GM10266 (cell line): ENCODE results near the gene PRPF31.

Experiments
- DNase-seq: peaks from one replicate; pipeline ENCODE4 v3.0.0; 2012; ENCODE audit errors: extremely low spot score
- CTCF ChIP-seq: IDR thresholded peaks from 2 replicates; pipeline ENCODE4 v1.5.1; 2012; ENCODE audit warnings: mild to moderate bottlenecking, low read depth; ENCODE audit not compliant: control insufficient read depth, insufficient read depth; ENCODE audit errors: missing control alignments

PRPF31 gene

DNA sequence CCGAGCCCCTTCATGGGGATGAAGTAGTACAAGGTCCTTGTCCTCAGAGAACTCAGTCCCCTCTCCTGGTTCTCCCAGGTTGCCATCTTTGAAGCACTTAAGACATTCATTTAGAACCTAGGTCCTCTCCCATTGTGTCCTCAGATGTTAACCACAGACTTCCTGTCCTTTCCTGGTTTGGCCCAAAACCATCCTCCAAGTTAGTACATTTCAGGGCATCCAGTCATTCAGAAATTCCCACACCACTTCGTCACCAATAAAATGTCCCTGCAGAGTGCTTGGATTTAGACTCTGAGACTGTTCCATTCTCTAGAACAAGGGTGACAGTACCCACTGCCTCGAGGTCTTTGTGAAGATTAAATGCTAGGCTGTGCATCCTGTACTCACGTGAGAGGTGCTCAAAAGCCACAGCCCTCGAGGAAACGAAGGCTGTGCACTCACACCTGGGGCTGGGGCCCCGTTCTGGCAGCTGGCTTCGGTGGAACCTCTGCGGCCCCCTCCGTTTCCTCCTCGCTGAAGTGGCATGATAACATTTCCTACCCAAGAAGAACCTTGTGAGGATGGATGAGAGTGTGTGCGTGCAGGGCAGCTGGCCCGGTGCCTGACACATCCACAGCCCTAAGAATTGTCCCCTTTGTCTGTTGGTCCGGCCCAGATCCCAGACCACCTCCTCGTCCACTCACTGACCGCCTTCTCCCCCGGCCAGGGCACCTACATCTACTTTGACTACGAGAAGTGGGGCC is 39.2 kb downstream of the PRPF31 start:
- no peak for DNase-seq
- TF ChIP-seq CTCF: no peak

- DNase-seq: no peak
- TF ChIP-seq CTCF: no peak
Observed at GRCh38 chr19:54155694-54156093, 40.1 kb downstream of the PRPF31 start.

- TF ChIP-seq CTCF: no peak
- DNase-seq: no peak
Observed at GRCh38 chr19:54156490-54156889, 40.9 kb downstream of the PRPF31 start.

DNA sequence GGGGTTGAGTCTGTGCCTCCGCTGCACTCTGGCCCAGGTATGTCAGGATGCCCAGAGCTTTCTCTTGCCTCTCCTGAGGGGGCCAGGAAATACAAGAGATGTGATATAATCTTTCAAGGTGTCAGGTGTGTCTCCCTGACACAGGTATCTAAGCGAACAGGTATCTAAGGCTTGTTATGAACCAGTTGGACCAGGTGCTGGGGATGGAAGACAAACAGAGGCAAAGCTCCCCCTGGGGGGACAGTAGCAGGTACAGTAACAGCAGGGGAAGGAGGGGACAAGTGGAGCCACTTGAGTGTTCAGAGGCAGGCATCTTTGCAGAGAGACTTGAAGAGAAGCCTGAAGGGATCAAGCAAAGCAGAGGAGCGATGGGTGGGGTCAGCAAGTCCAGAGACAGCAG is 41.4 kb downstream of the PRPF31 start:
- TF ChIP-seq CTCF: no peak
- no peak for DNase-seq

DNA sequence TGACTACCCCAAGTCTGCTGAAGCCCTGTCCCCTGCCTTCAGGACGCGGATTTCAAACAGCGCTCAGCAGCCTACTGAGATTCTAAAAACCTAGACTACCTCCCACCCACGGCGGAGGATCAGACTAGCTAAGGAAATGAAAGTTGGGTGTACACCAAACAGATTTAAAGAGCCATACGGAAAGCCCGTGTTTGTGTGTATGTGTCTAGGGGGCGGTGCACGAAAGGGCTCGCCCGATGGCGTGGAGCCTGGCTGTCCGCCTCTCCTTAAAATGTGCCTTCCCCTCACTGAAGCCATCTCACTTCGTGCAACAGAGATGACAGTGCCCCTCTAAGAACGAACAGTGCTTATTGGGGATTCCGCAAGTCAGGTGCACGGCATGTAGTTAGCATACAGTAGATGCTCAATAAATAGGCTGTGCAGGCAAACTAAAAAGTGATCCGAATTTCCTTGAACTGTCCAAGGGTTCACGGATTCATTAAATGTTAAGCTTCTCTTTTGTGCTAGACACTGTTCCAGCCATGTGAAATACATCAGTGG is 43.3 kb downstream of the PRPF31 start:
- peak; percentile 70 for DNase-seq
- no peak for TF ChIP-seq CTCF

DNA sequence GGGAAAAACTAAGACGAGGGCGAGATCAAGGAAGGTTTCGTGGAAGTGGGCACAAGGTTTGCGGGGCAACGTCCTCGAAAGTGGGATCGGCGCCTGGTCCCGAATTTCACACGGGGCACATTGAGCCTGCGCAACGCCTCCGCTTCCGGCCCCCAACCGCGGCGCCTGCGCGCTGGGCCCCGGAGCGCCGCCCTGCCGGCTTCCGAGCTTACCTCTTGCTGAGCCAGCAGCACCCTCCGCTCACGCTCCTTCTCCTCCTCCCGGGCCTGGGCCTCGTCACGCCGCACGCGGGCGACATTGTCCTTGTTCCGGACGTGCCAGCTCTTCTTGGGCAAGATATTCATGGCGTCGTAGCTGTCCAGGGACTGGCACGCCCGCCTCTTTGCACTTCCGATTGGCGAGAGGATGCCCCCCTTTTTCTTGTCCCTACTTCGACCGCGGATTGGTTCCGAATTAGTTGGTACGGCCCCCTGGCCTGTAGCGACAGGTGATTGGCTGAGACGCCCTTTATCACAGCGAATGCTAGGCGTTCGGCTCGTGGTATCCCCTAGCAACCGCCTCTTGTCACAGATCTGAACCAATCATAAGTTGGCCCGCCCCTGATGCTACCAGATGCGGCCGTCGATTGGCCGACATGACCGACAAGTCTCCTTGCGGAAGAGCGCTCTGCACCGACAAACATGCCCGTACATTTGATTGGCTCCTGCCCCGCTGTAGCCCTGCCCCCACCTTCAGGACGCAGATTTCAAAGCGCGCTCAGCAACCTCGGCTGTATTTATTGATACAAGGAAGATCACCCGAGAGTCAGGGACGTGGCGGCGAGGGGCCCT is 44.0 kb downstream of the PRPF31 start, which contains the start of gene LENG1:
Gene LENG1, minus strand, starts transcription at position 370 of the 830 bp plus-strand sequence. Its CDS starts 26 bp downstream, at position 344.
- peak; percentile 99 for DNase-seq
- peak; percentile 29 for TF ChIP-seq CTCF
